Fibroblast of skin of right biceps (primary cell): ENCODE data around the gene PLA2R1.

Source experiments
- DNase-seq: peaks from one replicate; pipeline ENCODE4 v3.0.0-alpha.2; 2013

The PLA2R1 gene

GRCh38 chr2:159891917-159892730, 170.3 kb downstream of the PLA2R1 start:
- peak; percentile 82 for DNase-seq

- no peak for DNase-seq
These were observed 171.2 kb downstream of the PLA2R1 start for GRCh38 chr2:159891267-159891588.

DNA sequence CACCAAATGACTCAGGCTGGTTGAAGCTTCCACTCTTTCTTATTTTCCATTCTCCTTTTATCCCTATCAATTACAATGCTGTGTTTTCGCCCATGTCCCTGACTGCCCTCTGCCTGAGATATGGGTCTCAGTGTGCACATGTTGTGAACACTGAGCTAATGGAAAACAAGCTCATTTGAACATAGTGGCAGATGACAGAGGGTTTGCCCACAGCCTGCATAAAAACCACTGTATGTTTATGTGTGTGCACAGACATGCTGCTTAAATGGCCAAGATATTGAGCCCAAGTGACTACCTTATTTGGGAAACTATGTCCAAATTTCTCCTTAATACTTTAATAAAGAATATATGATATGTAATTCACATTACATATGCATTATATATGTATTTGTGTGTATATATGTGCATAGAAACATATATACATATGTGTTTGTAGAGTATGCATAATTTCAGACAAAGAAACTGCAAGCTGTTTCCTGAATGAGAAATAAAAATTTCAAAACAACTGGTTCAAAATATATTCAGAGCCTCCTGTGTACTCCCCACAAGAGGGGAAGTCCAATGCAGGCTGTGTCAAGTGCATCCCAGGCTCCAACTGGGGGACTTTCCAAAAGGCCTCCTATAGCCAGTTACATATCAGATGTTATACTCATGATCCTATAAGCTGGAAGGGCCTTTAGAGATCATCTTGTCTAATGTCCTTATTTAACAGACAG, 171.7 kb downstream of the PLA2R1 start:
- no peak for DNase-seq

- peak; percentile 16 for DNase-seq
These were observed 180.2 kb downstream of the PLA2R1 start for GRCh38 chr2:159882130-159882745.
